Loucy (cell line): ENCODE data around the gene CCK.

Experiments
- H2AFZ ChIP-seq: fragments of 200-600 bp; sonication (generic); 2 replicates; pipeline ENCODE4 v1.6.0; 2016; ENCODE audit warnings: antibody characterized with exemption, mild to moderate bottlenecking, low read length, moderate library complexity
- H3F3A ChIP-seq: fragments of 200-600 bp; 2 replicates; pipeline ENCODE4 v1.6.0; 2016; ENCODE audit warnings: antibody characterized with exemption, low read depth, mild to moderate bottlenecking
- H3K27me3 ChIP-seq: fragments of 200-600 bp; sonication (generic); 2 replicates; pipeline ENCODE4 v1.6.1; 2014; ENCODE audit warnings: low read length, mild to moderate bottlenecking; ENCODE audit not compliant: insufficient read depth, poor library complexity, severe bottlenecking
- H3K36me3 ChIP-seq: fragments of 200-600 bp; sonication (generic); 2 replicates; pipeline ENCODE4 v1.6.1; 2016; ENCODE audit warnings: low read length; ENCODE audit not compliant: insufficient read depth
- H3K4me1 ChIP-seq: fragments of 200-600 bp; sonication (generic); 2 replicates; pipeline ENCODE4 v1.5.1; 2014; ENCODE audit warnings: low read length, mild to moderate bottlenecking; ENCODE audit not compliant: insufficient read depth, poor library complexity, severe bottlenecking
- H3K4me2 ChIP-seq: fragments of 200-600 bp; sonication (generic); 2 replicates; pipeline ENCODE4 v1.6.0; 2014; ENCODE audit warnings: antibody characterized with exemption, low read length, low read depth, mild to moderate bottlenecking; ENCODE audit not compliant: poor library complexity, severe bottlenecking
- H3K4me3 ChIP-seq: fragments of 200-600 bp; sonication (generic); 2 replicates; pipeline ENCODE4 v1.5.1; 2014; ENCODE audit warnings: low read length, mild to moderate bottlenecking, mixed read lengths; ENCODE audit not compliant: poor library complexity, severe bottlenecking
- H3K79me2 ChIP-seq: fragments of 200-600 bp; sonication (generic); 2 replicates; pipeline ENCODE4 v1.6.1; 2014; ENCODE audit warnings: low read length; ENCODE audit not compliant: insufficient read depth
- H3K9ac ChIP-seq: fragments of 200-600 bp; sonication (generic); 2 replicates; pipeline ENCODE4 v1.6.0; 2014; ENCODE audit warnings: mild to moderate bottlenecking, low read depth, low read length, moderate library complexity; ENCODE audit not compliant: poor library complexity, severe bottlenecking
- H3K9me2 ChIP-seq: fragments of 200-600 bp; sonication (generic); replicated peaks from 2 replicates; pipeline ENCODE4 v1.6.1; 2016; ENCODE audit warnings: low read depth, low read length, mixed read lengths
- H3K9me3 ChIP-seq: fragments of 200-600 bp; sonication (generic); 2 replicates; pipeline ENCODE4 v1.6.1; 2014; ENCODE audit warnings: mild to moderate bottlenecking, antibody characterized with exemption, low read length, low read depth; ENCODE audit not compliant: insufficient read depth
- H4K20me1 ChIP-seq: fragments of 200-600 bp; sonication (generic); 2 replicates; pipeline ENCODE4 v1.6.0; 2014; ENCODE audit warnings: antibody characterized with exemption, low read length, mild to moderate bottlenecking; ENCODE audit not compliant: insufficient read depth, poor library complexity, severe bottlenecking
- EZH2phosphoT487 ChIP-seq: fragments of 200-600 bp; IDR thresholded peaks from 2 replicates; pipeline ENCODE4 v1.6.1; 2018; ENCODE audit warnings: antibody characterized with exemption, mild to moderate bottlenecking, moderate library complexity, borderline replicate concordance
- TF ChIP-seq, protein P1 (sequence below): fragments of 200-600 bp; sonication (generic); conservative IDR thresholded peaks from 2 replicates; pipeline ENCODE4 v1.5.1; 2014; ENCODE audit warnings: mild to moderate bottlenecking, antibody characterized with exemption, low read length

Gene CCK

DNA sequence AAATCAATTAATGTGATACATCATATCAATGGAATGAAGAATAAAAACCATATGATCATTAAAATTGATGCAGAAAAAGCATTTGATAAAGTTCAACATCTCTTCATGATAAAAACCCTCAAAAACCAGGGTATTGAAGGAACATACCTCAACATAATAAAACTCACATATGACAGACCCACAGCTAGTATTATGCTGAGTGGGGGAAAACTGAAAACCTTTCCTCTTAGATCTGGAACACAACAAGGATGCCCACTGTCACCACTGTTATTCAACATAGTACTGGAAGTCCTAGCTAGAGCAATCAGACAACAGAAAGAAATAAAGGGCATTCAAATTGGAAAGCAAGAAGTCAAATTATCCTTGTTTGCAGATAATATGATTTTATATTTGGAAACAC is 30.5 kb downstream of the CCK start:
- H3K79me2 ChIP-seq, result no peaks in the 10 kb centered on the region
- no peaks in the 10 kb centered on the region for H3K4me1 ChIP-seq
- peaks cover 4% of the 10 kb centered on the region for H3K27me3 ChIP-seq
- no peaks in the 10 kb centered on the region for H3K36me3 ChIP-seq
- H3K4me3 ChIP-seq, result no peak overlapping the region
- H3K4me2 ChIP-seq, result no peak overlapping the region
- no peak overlapping the region for H2AFZ ChIP-seq
- H3F3A ChIP-seq, result no peaks in the 10 kb centered on the region
- H3K9ac ChIP-seq, result no peak overlapping the region
- no peaks in the 10 kb centered on the region for H3K9me2 ChIP-seq
- H4K20me1 ChIP-seq, result no peaks in the 10 kb centered on the region
- H3K9me3 ChIP-seq, result peaks cover 8% of the 10 kb centered on the region
- TF ChIP-seq, protein P1, sequence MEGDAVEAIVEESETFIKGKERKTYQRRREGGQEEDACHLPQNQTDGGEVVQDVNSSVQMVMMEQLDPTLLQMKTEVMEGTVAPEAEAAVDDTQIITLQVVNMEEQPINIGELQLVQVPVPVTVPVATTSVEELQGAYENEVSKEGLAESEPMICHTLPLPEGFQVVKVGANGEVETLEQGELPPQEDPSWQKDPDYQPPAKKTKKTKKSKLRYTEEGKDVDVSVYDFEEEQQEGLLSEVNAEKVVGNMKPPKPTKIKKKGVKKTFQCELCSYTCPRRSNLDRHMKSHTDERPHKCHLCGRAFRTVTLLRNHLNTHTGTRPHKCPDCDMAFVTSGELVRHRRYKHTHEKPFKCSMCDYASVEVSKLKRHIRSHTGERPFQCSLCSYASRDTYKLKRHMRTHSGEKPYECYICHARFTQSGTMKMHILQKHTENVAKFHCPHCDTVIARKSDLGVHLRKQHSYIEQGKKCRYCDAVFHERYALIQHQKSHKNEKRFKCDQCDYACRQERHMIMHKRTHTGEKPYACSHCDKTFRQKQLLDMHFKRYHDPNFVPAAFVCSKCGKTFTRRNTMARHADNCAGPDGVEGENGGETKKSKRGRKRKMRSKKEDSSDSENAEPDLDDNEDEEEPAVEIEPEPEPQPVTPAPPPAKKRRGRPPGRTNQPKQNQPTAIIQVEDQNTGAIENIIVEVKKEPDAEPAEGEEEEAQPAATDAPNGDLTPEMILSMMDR, result no peak
- TF ChIP-seq EZH2phosphoT487, result no peak

- H3K27me3 ChIP-seq, result no peaks in the 10 kb centered on the region
- TF ChIP-seq, protein P1, result no peak
- no peak for TF ChIP-seq EZH2phosphoT487
- H3F3A ChIP-seq, result no peaks in the 10 kb centered on the region
- no peaks in the 10 kb centered on the region for H3K4me1 ChIP-seq
- peaks cover under 1% of the 10 kb centered on the region; the same call in 1 of the 2 replicates for H3K36me3 ChIP-seq
- no peaks in the 10 kb centered on the region for H3K79me2 ChIP-seq
- H3K4me3 ChIP-seq, result no peak overlapping the region
- H4K20me1 ChIP-seq, result no peaks in the 10 kb centered on the region
- no peak overlapping the region for H3K9ac ChIP-seq
- no peak overlapping the region for H2AFZ ChIP-seq
- H3K4me2 ChIP-seq, result no peak overlapping the region
- H3K9me2 ChIP-seq, result no peaks in the 10 kb centered on the region
- no peaks in the 10 kb centered on the region for H3K9me3 ChIP-seq
Observed at GRCh38 chr3:42230860-42231259, 35.1 kb downstream of the CCK start.

DNA sequence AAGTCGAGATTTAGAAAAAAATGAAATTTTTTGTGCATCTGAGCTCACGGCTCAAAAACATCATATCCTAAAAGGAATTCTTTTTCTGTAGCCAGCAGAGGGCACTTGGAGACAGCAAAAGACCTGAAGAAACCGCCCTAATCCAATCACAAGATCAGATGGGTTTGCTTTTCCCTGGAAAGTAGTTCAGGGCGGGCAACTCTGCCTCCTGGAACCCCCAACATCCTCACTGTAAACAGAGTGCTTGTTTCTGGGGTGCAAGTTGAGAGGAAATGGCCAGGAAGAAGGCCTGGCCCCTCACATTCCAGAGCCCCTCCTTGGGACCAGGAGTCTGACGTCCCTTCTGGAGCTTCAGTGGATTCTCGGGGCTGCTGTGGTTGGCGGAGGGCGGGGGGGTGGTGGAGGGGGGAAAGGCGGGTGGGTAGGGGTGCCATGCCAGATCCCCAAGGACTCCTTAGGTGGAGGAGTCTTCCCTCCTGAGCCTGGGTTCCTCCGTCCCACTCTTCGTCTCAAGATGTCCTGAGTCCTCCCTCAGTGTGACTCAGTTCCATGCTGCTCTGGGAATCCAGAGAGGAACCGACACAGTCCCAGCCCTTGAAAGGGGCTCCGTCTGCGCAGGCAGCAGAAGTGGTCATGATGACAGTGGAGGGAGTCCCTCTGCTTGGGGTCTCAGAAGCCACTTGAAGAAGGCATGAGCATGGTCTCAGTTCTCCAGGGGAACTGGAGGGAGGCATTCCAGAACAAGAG is 35.9 kb downstream of the CCK start:
- Histone ChIP-seq H3K4me3 (no peak overlapping the region), H3F3A (no peaks in the 10 kb centered on the region), H4K20me1 (no peaks in the 10 kb centered on the region), H3K9ac (no peak overlapping the region), H3K4me1 (no peaks in the 10 kb centered on the region), H3K36me3 (peaks cover 8% of the 10 kb centered on the region; the same call in 1 of the 2 replicates), H3K27me3 (no peaks in the 10 kb centered on the region), H3K9me3 (no peaks in the 10 kb centered on the region), H3K4me2 (no peak overlapping the region), H3K79me2 (no peaks in the 10 kb centered on the region), H2AFZ (no peak overlapping the region), H3K9me2 (no peaks in the 10 kb centered on the region)
- TF ChIP-seq, protein P1, result peak; percentile 61
- no peak for TF ChIP-seq EZH2phosphoT487
